IMR-90 (cell line): ENCODE data around the gene MRPL11. TPM values are rescaled to one million over a fixed set of nuclear protein-coding genes. Genes with fewer than 3 reads are reported as not detected.

ENCODE experiments used
- ATAC-seq: fragments of 200-7000 bp; cut with Tn5 transposase; 2 replicates; pipeline ENCODE4 v1.9.1; 2020; ENCODE audit warnings: low read depth, mild to moderate bottlenecking, moderate library complexity
- BruUV-seq: library from RNA; stranded (reverse); fragments of 400-500 nt; replicated peaks from 2 replicates; lab custom pipeline; 2021; lab: Mats Ljungman, UMichigan
- CTCF ChIA-PET: fragments of 300-600 bp; formaldehyde crosslinking; extraction: SDS; loops from one replicate; lab custom pipeline; 2021; ENCODE audit warnings: antibody characterized with exemption; lab: Yijun Ruan, JAX
- POLR2A ChIA-PET: fragments of 300-600 bp; sonication (Branson Sonifier 250); formaldehyde crosslinking; loops from one replicate; lab custom pipeline; 2022; ENCODE audit warnings: antibody characterized with exemption; ENCODE audit not compliant: unreplicated experiment; lab: Charles Lee
- DNase-seq: peaks from one replicate; pipeline ENCODE4 v3.0.0; 2013
- H2AFZ ChIP-seq: replicated peaks from 2 replicates; pipeline ENCODE3; 2013; ENCODE audit warnings: low read length, mild to moderate bottlenecking; ENCODE audit not compliant: poor library complexity
- H2AK5ac ChIP-seq: 2 replicates; pipeline ENCODE4 v1.6.1; 2013; ENCODE audit warnings: low read depth, low read length, inconsistent platforms
- H2AK9ac ChIP-seq: replicated peaks from 2 replicates; pipeline ENCODE3; 2013; ENCODE audit warnings: mild to moderate bottlenecking, low read depth, low read length, moderate library complexity; ENCODE audit not compliant: poor library complexity
- H2BK120ac ChIP-seq: 2 replicates; pipeline ENCODE4 v1.6.1; 2013; ENCODE audit warnings: low read depth, low read length, inconsistent platforms
- H2BK15ac ChIP-seq: 3 replicates; pipeline ENCODE4 v1.6.1; 2013; ENCODE audit warnings: low read depth, low read length, inconsistent platforms
- H2BK20ac ChIP-seq: 2 replicates; pipeline ENCODE4 v1.6.1; 2013; ENCODE audit warnings: low read depth, mild to moderate bottlenecking, inconsistent platforms, low read length, moderate library complexity
- H2BK5ac ChIP-seq: 2 replicates; pipeline ENCODE4 v1.6.1; 2013; ENCODE audit warnings: mild to moderate bottlenecking, low read depth, low read length, inconsistent platforms; ENCODE audit not compliant: poor library complexity, severe bottlenecking
- H3K14ac ChIP-seq: replicated peaks from 2 replicates; pipeline ENCODE4 v1.6.1; 2013; ENCODE audit warnings: low read depth, low read length, inconsistent platforms
- H3K18ac ChIP-seq: 2 replicates; pipeline ENCODE4 v1.6.1; 2013; ENCODE audit warnings: low read depth, low read length, control low read depth
- H3K23ac ChIP-seq: 2 replicates; pipeline ENCODE4 v1.6.1; 2013; ENCODE audit warnings: low read depth, low read length, inconsistent platforms
- H3K27ac ChIP-seq: 2 replicates; pipeline ENCODE4 v1.5.1; 2013; ENCODE audit warnings: mild to moderate bottlenecking, control low read depth, low read length; ENCODE audit not compliant: insufficient read depth
- H3K27me3 ChIP-seq: 2 replicates; pipeline ENCODE4 v1.6.1; 2013; ENCODE audit warnings: low read length; ENCODE audit not compliant: control insufficient read depth, insufficient read depth
- H3K36me3 ChIP-seq: 2 replicates; pipeline ENCODE4 v1.6.1; 2013; ENCODE audit warnings: low read length, mixed read lengths; ENCODE audit not compliant: control insufficient read depth, insufficient read depth
- H3K4ac ChIP-seq: 2 replicates; pipeline ENCODE4 v1.6.1; 2013; ENCODE audit warnings: low read depth, low read length, inconsistent platforms
- H3K4me1 ChIP-seq: 2 replicates; pipeline ENCODE4 v1.6.1; 2013; ENCODE audit warnings: low read length, mixed read lengths; ENCODE audit not compliant: control insufficient read depth, insufficient read depth
- H3K4me2 ChIP-seq: 2 replicates; pipeline ENCODE4 v1.6.1; 2013; ENCODE audit warnings: low read depth, mild to moderate bottlenecking, control low read depth, low read length, moderate library complexity
- H3K4me3 ChIP-seq: 2 replicates; pipeline ENCODE4 v1.5.1; 2013; ENCODE audit warnings: low read depth, mild to moderate bottlenecking, control low read depth, low read length, moderate library complexity; ENCODE audit not compliant: insufficient read depth
- H3K56ac ChIP-seq: 2 replicates; pipeline ENCODE4 v1.6.1; 2013; ENCODE audit warnings: low read length, inconsistent platforms; ENCODE audit not compliant: insufficient read depth; ENCODE audit errors: extremely low read depth
- H3K79me1 ChIP-seq, 2 experiments: 2 replicates each; pipeline ENCODE4 v1.6.1; 2013; ENCODE audit warnings: low read length in 2 of 2, inconsistent platforms in 1 of 2, low read depth in 1 of 2
- H3K9ac ChIP-seq: 2 replicates; pipeline ENCODE4 v1.6.1; 2013; ENCODE audit warnings: low read depth, low read length, control low read depth
- H3K9me1 ChIP-seq: 2 replicates; pipeline ENCODE4 v1.6.1; 2013; ENCODE audit warnings: low read length, inconsistent platforms; ENCODE audit not compliant: insufficient read depth
- H3K9me3 ChIP-seq: 2 replicates; pipeline ENCODE4 v1.6.1; 2013; ENCODE audit warnings: low read length; ENCODE audit not compliant: control insufficient read depth, insufficient read depth
- H4K20me1 ChIP-seq: 2 replicates; pipeline ENCODE4 v1.6.1; 2013; ENCODE audit warnings: low read length, inconsistent platforms; ENCODE audit not compliant: insufficient read depth
- H4K5ac ChIP-seq: 2 replicates; pipeline ENCODE4 v1.6.1; 2013; ENCODE audit warnings: mild to moderate bottlenecking, low read depth, low read length, control low read depth
- H4K8ac ChIP-seq, 2 experiments: 2 replicates each; pipeline ENCODE4 v1.6.1; 2013; ENCODE audit warnings: low read depth in 2 of 2, low read length in 2 of 2, control low read depth in 1 of 2, inconsistent platforms in 1 of 2
- H4K91ac ChIP-seq: 2 replicates; pipeline ENCODE4 v1.6.1; 2013; ENCODE audit warnings: low read depth, low read length, inconsistent platforms; ENCODE audit not compliant: insufficient read depth
- BHLHE40 ChIP-seq: fragments of 150-350 bp; IDR thresholded peaks from 2 replicates; pipeline ENCODE4 v1.6.1; 2016; ENCODE audit warnings: mild to moderate bottlenecking, low read depth, low read length
- CEBPB ChIP-seq: IDR thresholded peaks from 2 replicates; pipeline ENCODE4 v1.6.1; 2012; ENCODE audit warnings: low read depth, low read length, improper control_type of control experiment
- CHD1 ChIP-seq: IDR thresholded peaks from 2 replicates; pipeline ENCODE4 v1.6.1; 2012; ENCODE audit warnings: low read depth, low read length, improper control_type of control experiment
- MAFK ChIP-seq: IDR thresholded peaks from 2 replicates; pipeline ENCODE4 v1.6.1; 2012; ENCODE audit warnings: low read depth, low read length, improper control_type of control experiment
- MAZ ChIP-seq: IDR thresholded peaks from 2 replicates; pipeline ENCODE4 v1.6.1; 2012; ENCODE audit warnings: low read depth, mild to moderate bottlenecking, low read length, improper control_type of control experiment, moderate library complexity, borderline replicate concordance
- MXI1 ChIP-seq: IDR thresholded peaks from 2 replicates; pipeline ENCODE4 v1.6.1; 2012; ENCODE audit warnings: low read depth, mild to moderate bottlenecking, low read length, moderate library complexity, borderline replicate concordance
- NFE2L2 ChIP-seq: fragments of 150-350 bp; IDR thresholded peaks from 2 replicates; pipeline ENCODE4 v1.6.1; 2016; ENCODE audit warnings: low read depth, mild to moderate bottlenecking, low read length
- POLR2A ChIP-seq: IDR thresholded peaks from 2 replicates; pipeline ENCODE4 v1.6.1; 2012; ENCODE audit warnings: mild to moderate bottlenecking, low read depth, low read length
- RAD21 ChIP-seq: IDR thresholded peaks from 2 replicates; pipeline ENCODE4 v1.6.1; 2012; ENCODE audit warnings: low read length, improper control_type of control experiment
- RCOR1 ChIP-seq: IDR thresholded peaks from 2 replicates; pipeline ENCODE4 v1.6.1; 2012; ENCODE audit warnings: mild to moderate bottlenecking, low read length, improper control_type of control experiment; ENCODE audit not compliant: insufficient replicate concordance
- SMC3 ChIP-seq: fragments of 150-350 bp; IDR thresholded peaks from 2 replicates; pipeline ENCODE4 v1.6.1; 2016; ENCODE audit warnings: low read depth, mild to moderate bottlenecking, antibody characterized with exemption, low read length, moderate library complexity
- WGBS, 2 experiments: methylation state at CpG; one replicate each; pipeline versions ENCODE4 v1.1.5 to v1.1.7; 2013; ENCODE audit warnings: missing lambda C conversion rate in 2 of 2; ENCODE audit not compliant: insufficient read length in 1 of 2; ENCODE audit errors: extremely low coverage in 2 of 2; 5-methylcytosine and 5-hydroxymethylcytosine counted together
- dilution Hi-C: fragments of 300-500 bp; cut with HindIII; formaldehyde crosslinking; loops from one replicate; pipeline ENCODE4 v1.14.3; 2018; ENCODE audit warnings: low sequenced_read_pairs; ENCODE audit not compliant: unreplicated experiment
- in situ Hi-C: fragments of 300-500 bp; cut with MboI; formaldehyde crosslinking; loops from 3 replicates; pipeline ENCODE4 v1.14.3; 2019; ENCODE audit warnings: low sequenced_read_pairs, inconsistent platforms, mixed read lengths
- intact Hi-C: fragments of 100-400 bp; cut with micrococcal nuclease; formaldehyde crosslinking; loops from 2 replicates; pipeline ENCODE4 v1.10.0; 2022
- polyA plus RNA-seq, 3 experiments: library from polyadenylated mRNA; depleted of rRNA; stranded (reverse); fragments of >200 nt; gene quantifications; 2 replicates each; pipeline ENCODE4 v1.2.3, GENCODE V29; 2012; ENCODE audit warnings: low replicate concordance in 1 of 3
- total RNA-seq: library from RNA; depleted of rRNA; stranded (reverse); fragments of >200 nt; gene quantifications from 2 replicates; pipeline ENCODE4 v1.2.3, GENCODE V29; 2012
- TF ChIP-seq, protein P1 (sequence below): conservative IDR thresholded peaks from 2 replicates; pipeline ENCODE4 v1.5.1; 2012; ENCODE audit warnings: mild to moderate bottlenecking, low read depth, low read length, improper control_type of control experiment
- TF ChIP-seq, protein P2 (sequence below): fragments of 150-350 bp; IDR thresholded peaks from 2 replicates; pipeline ENCODE4 v1.6.1; 2016; ENCODE audit warnings: low read depth, mild to moderate bottlenecking, low read length, moderate library complexity, borderline replicate concordance
- TF ChIP-seq, protein P3 (sequence below): fragments of 150-350 bp; IDR thresholded peaks from 2 replicates; pipeline ENCODE4 v1.6.1; 2017; ENCODE audit warnings: mild to moderate bottlenecking, antibody characterized with exemption, low read length, low read depth

The MRPL11 gene
- total and polyA plus RNA-seq, 2 of the 4 experiments (the other 2 are of a cell fraction) = 45.5 to 45.6 TPM

DNA sequence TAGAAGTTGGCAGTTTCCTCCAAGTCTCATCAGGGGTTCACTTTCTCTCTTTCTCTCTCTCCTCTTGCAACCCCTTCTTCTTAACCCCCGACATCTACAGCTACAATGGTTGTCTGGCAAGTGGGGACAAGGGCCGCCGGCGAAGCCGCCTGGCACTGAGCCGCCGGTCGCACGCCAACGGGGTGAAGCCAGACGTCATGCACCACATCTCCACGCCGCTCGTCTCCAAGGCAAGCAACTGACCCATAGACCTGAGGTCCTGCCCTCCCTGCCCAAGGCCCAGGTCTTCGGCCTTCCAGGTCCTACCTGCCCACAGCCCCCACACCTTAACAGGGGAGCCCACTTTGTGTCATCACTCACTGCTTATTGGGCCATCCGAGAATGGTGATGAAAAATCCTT, 32.5 kb upstream of the MRPL11 start:
- H2AFZ ChIP-seq = no peak overlapping the region
- no peak overlapping the region for H2BK120ac ChIP-seq
- no peak overlapping the region for H2AK5ac ChIP-seq
- intact Hi-C loops = no loop called here
- ChIA-PET POLR2A (interaction anchor here (0.6 kb wide), 1 partner anchor 127 kb away, joined by 4 read pairs; no protein-coding TSS in a partner anchor), CTCF (no interaction called here)
- H2BK5ac ChIP-seq = no peak overlapping the region
- H3K23ac ChIP-seq = no peak overlapping the region
- in situ Hi-C loops = no loop called here
- WGBS, 2 experiments = 100% methylated on average over 6 of the region's 16 CpGs; no CpG with 5 or more reads in 1 of the 2 experiments
- no peak overlapping the region for H2AK9ac ChIP-seq
- ATAC-seq (no peak), DNase-seq (no peak)
- H3K9me1 ChIP-seq = peaks cover 8% of the 10 kb centered on the region
- H3K36me3 ChIP-seq = peaks cover 35% of the 10 kb centered on the region
- no peaks in the 10 kb centered on the region for H3K9me3 ChIP-seq
- no peak overlapping the region for H2BK15ac ChIP-seq
- dilution Hi-C loops = no loop called here
- peaks cover 8% of the 10 kb centered on the region; the same call in 1 of the 2 replicates for H3K4me1 ChIP-seq
- H4K20me1 ChIP-seq = no peaks in the 10 kb centered on the region; the same call in 1 of the 2 replicates
- TF ChIP-seq MXI1 = no peak
- no peak for TF ChIP-seq MAZ
- no peak for TF ChIP-seq BHLHE40
- no peak for TF ChIP-seq CEBPB
- no peak for TF ChIP-seq CHD1
- TF ChIP-seq, protein P1, sequence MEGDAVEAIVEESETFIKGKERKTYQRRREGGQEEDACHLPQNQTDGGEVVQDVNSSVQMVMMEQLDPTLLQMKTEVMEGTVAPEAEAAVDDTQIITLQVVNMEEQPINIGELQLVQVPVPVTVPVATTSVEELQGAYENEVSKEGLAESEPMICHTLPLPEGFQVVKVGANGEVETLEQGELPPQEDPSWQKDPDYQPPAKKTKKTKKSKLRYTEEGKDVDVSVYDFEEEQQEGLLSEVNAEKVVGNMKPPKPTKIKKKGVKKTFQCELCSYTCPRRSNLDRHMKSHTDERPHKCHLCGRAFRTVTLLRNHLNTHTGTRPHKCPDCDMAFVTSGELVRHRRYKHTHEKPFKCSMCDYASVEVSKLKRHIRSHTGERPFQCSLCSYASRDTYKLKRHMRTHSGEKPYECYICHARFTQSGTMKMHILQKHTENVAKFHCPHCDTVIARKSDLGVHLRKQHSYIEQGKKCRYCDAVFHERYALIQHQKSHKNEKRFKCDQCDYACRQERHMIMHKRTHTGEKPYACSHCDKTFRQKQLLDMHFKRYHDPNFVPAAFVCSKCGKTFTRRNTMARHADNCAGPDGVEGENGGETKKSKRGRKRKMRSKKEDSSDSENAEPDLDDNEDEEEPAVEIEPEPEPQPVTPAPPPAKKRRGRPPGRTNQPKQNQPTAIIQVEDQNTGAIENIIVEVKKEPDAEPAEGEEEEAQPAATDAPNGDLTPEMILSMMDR = no peak
- no peak for TF ChIP-seq SMC3
- TF ChIP-seq NFE2L2 = no peak
- TF ChIP-seq, protein P2, sequence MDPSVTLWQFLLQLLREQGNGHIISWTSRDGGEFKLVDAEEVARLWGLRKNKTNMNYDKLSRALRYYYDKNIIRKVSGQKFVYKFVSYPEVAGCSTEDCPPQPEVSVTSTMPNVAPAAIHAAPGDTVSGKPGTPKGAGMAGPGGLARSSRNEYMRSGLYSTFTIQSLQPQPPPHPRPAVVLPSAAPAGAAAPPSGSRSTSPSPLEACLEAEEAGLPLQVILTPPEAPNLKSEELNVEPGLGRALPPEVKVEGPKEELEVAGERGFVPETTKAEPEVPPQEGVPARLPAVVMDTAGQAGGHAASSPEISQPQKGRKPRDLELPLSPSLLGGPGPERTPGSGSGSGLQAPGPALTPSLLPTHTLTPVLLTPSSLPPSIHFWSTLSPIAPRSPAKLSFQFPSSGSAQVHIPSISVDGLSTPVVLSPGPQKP = no peak
- TF ChIP-seq MAFK = no peak
- TF ChIP-seq, protein P3, sequence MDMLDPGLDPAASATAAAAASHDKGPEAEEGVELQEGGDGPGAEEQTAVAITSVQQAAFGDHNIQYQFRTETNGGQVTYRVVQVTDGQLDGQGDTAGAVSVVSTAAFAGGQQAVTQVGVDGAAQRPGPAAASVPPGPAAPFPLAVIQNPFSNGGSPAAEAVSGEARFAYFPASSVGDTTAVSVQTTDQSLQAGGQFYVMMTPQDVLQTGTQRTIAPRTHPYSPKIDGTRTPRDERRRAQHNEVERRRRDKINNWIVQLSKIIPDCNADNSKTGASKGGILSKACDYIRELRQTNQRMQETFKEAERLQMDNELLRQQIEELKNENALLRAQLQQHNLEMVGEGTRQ = no peak
- no peak for TF ChIP-seq POLR2A
- no peak for TF ChIP-seq RAD21
- TF ChIP-seq RCOR1 = no peak
- no peak overlapping the region for H3K27ac ChIP-seq
- H3K14ac ChIP-seq = no peak overlapping the region
- peaks cover 20 to 27% of the 10 kb centered on the region in 2 experiments for H3K79me1 ChIP-seq
- H3K4me3 ChIP-seq = no peak overlapping the region
- H3K27me3 ChIP-seq = no peaks in the 10 kb centered on the region
- no peak overlapping the region for H3K56ac ChIP-seq
- H4K8ac ChIP-seq = no peak overlapping the region
- no peak overlapping the region for H3K18ac ChIP-seq
- no peak overlapping the region for H3K4ac ChIP-seq
- H4K91ac ChIP-seq = no peak overlapping the region
- no peak overlapping the region for H2BK20ac ChIP-seq
- no peak overlapping the region for H3K4me2 ChIP-seq
- H4K5ac ChIP-seq = no peak overlapping the region
- no peak overlapping the region for H3K9ac ChIP-seq
- no TSS peak for BruUV-seq
